Right lobe of liver (tissue), 6 donors: ENCODE data around the gene DCAF17. TPM values are rescaled to one million over a fixed set of nuclear protein-coding genes. Genes with fewer than 3 reads are reported as not detected.

ENCODE experiments used
- ATAC-seq, 4 donors: fragments of 200-7000 bp; cut with Tn5 transposase; one replicate each; pipeline ENCODE4 v1.9.1; 2020; ENCODE audit warnings: mild to moderate bottlenecking in 4 of 4, moderate library complexity in 4 of 4
- DNase-seq, 3 donors: peaks; one replicate each; pipeline ENCODE4 v3.0.0-alpha.2; 2020
- H3K27ac ChIP-seq, 3 donors: fragments of 200-600 bp; one replicate each; pipeline ENCODE4 v1.8.0; 2022
- H3K27me3 ChIP-seq, 2 donors: fragments of 200-600 bp; one replicate each; pipeline ENCODE4 v1.8.0; 2022
- H3K36me3 ChIP-seq, 4 donors: fragments of 200-600 bp; sonication (generic) in 1 of 4; one replicate each; pipeline versions ENCODE4 v1.5.1 to v1.8.0; 2017 to 2022; ENCODE audit warnings: control low read depth in 1 of 4
- H3K4me1 ChIP-seq, 4 donors: fragments of 200-600 bp; sonication (generic) in 1 of 4; one replicate each; pipeline versions ENCODE4 v1.5.1 to v1.8.0; 2017 to 2022; ENCODE audit warnings: control low read depth in 1 of 4
- H3K4me3 ChIP-seq, 3 donors: fragments of 200-600 bp; one replicate each; pipeline ENCODE4 v1.8.0; 2022
- H3K9me3 ChIP-seq, 4 donors: fragments of 200-600 bp; sonication (generic) in 1 of 4; one replicate each; pipeline versions ENCODE4 v1.5.1 to v1.8.0; 2017 to 2022; ENCODE audit warnings: control low read depth in 1 of 4
- POLR2A ChIP-seq: fragments of 450-650 bp; IDR thresholded peaks from one replicate; pipeline ENCODE4 v1.6.1; 2017; ENCODE audit warnings: antibody characterized with exemption, mild to moderate bottlenecking
- WGBS: methylation state at CpG from one replicate; pipeline ENCODE4 v1.1.6; 2018; ENCODE audit warnings: low coverage, low lambda C conversion rate; ENCODE audit not compliant: insufficient coverage; ENCODE audit errors: missing lambda C conversion rate; 5-methylcytosine and 5-hydroxymethylcytosine counted together
- intact Hi-C, 2 donors: fragments of 100-400 bp; cut with DNase I; formaldehyde crosslinking; loops; one replicate each; pipeline versions ENCODE4 v1.11.2 to v1.14.1; 2022
- small RNA-seq, 2 experiments: library from RNA; depleted of rRNA; stranded (forward); fragments of <200 nt; gene quantifications; one replicate each; pipeline ENCODE3, GENCODE V24; 2016
- total RNA-seq, 6 experiments: library from RNA; depleted of rRNA in 2 of 6; stranded (reverse); fragments of >200 nt in 2 of 6; fragmentation: NEBNext Ultra II Directional in 3 of 6; extraction: Animal tissue kit (Norgen Biotek cat#: 25700) in 3 of 6; gene quantifications; one replicate each; pipeline versions ENCODE4 v1.1.0 to v1.2.4, GENCODE V29; 2016 to 2023
- TF ChIP-seq, protein P1 (sequence below), 4 donors: fragments of 200-600 bp in 3 of 4; fragments of 450-650 bp in 1 of 4; IDR thresholded peaks; one replicate each; pipeline versions ENCODE4 v1.5.1 to v1.8.0; 2016 to 2022; ENCODE audit warnings: antibody characterized with exemption in 4 of 4, mild to moderate bottlenecking in 2 of 4
- donor health status: DM: no; HTN: yes; CAD: no.
- donor health status: DM: no; HTN: no; CAD: no.
- donor health status: DM: no; HTN: no; CAD: no.
- donor health status: DM: no; HTN: yes; CAD: no.
- donor health status: DM: no; HTN: yes; CAD: no.

The DCAF17 gene
- total RNA-seq, 6 experiments from 2014 or later = 5.5 to 8.1 (median 6.9) TPM

DNA sequence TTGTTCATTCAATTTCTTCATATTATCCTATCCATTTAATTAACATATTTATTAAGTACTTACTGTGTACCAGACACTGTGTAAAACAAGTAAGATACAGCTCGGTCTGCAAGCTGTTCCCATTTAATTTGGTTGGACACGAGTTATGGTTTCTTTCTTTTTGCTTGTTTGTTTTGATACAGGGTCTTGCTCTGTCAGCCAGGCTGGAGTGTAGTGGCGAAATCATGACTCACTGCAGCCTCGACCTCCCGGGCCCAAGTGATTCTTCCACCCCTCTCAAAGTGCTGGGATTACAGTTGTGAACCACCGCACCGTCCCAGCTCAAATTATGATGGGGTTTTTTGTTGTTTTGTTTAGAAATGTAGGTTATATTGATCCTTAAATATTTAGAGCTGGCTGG lies 97.3 kb downstream of the DCAF17 start:
- peak in 1 of 4 donors; percentile 46 for ATAC-seq
- 47% methylated on average over 7 of the region's 7 CpGs for WGBS
- Histone ChIP-seq H3K27me3 (no peaks in the 10 kb centered on the region), H3K27ac (no peak overlapping the region), H3K36me3 (no peaks in the 10 kb centered on the region), H3K4me3 (no peak overlapping the region), H3K4me1 (no peaks in the 10 kb centered on the region), H3K9me3 (no peaks in the 10 kb centered on the region)
- no peak for DNase-seq
- TF ChIP-seq POLR2A = no peak
- TF ChIP-seq, protein P1, sequence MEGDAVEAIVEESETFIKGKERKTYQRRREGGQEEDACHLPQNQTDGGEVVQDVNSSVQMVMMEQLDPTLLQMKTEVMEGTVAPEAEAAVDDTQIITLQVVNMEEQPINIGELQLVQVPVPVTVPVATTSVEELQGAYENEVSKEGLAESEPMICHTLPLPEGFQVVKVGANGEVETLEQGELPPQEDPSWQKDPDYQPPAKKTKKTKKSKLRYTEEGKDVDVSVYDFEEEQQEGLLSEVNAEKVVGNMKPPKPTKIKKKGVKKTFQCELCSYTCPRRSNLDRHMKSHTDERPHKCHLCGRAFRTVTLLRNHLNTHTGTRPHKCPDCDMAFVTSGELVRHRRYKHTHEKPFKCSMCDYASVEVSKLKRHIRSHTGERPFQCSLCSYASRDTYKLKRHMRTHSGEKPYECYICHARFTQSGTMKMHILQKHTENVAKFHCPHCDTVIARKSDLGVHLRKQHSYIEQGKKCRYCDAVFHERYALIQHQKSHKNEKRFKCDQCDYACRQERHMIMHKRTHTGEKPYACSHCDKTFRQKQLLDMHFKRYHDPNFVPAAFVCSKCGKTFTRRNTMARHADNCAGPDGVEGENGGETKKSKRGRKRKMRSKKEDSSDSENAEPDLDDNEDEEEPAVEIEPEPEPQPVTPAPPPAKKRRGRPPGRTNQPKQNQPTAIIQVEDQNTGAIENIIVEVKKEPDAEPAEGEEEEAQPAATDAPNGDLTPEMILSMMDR (IDR thresholded peaks at IDR 0.05) = no peak
- intact Hi-C loops = no loop called here

DNA sequence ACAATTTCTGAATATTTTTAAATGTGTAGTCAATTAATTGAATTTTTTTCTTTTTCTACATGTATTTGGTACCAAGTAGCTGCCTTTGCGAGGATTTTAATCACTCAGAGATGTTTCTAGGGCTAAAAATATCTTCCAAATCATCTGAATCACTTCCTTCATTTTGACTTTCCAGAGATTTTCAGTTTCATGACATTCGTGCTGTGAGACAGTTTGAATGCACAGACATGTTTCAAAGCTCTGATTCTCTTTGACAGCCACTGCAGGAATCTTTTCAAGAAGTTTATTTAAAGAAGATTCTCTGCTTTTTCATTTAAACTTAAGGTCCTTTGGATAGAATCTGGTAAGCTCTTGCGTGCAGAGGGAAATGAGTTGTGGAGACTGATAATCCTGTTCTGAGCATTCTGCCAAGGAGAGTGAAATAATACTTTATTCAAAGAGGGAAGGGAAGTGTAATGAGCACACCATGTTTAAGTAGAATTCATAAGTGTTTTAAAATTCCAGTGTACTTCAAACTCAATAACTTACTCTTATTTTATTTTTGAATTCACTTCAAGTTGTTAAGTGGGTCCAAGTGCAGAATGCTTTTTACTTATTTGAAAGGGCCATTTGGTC lies 97.9 kb downstream of the DCAF17 start:
- H3K27ac ChIP-seq = no peak overlapping the region
- H3K9me3 ChIP-seq = no peaks in the 10 kb centered on the region
- H3K36me3 ChIP-seq = no peaks in the 10 kb centered on the region
- ATAC-seq = no peak
- no peaks in the 10 kb centered on the region for H3K4me1 ChIP-seq
- no peak for TF ChIP-seq POLR2A
- TF ChIP-seq, protein P1 (IDR thresholded peaks at IDR 0.05) = no peak
- H3K27me3 ChIP-seq = no peaks in the 10 kb centered on the region
- 57% methylated on average over 3 of the region's 3 CpGs for WGBS
- no peak overlapping the region for H3K4me3 ChIP-seq
- no peak for DNase-seq
- intact Hi-C loops = no loop called here

DNA sequence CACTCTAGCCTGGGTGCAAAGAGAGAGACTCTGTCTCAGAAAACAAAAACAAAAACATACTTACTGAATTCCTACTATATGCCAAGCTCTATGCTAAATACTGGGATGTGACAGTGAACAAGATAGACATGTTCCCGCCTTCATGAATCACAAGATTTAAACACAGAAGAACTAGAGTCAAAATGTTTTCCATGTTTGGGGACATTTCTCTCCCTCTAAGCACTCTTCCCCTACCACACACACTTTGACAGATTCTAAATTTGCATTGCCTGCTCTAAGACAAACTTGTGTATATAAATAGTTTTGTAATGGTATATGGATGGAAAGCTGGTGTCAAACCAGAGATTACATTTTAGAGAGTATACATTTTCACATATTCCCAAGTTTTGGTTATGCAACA lies 99.3 kb downstream of the DCAF17 start:
- no peak overlapping the region for H3K27ac ChIP-seq
- TF ChIP-seq POLR2A = no peak
- TF ChIP-seq, protein P1 (IDR thresholded peaks at IDR 0.05) = no peak
- no peak overlapping the region for H3K4me3 ChIP-seq
- H3K4me1 ChIP-seq = no peaks in the 10 kb centered on the region
- no peaks in the 10 kb centered on the region for H3K9me3 ChIP-seq
- WGBS = 86% methylated on average over 1 of the region's 1 CpG
- intact Hi-C loops = no loop called here
- H3K36me3 ChIP-seq = no peaks in the 10 kb centered on the region
- ATAC-seq (no peak), DNase-seq (no peak)
- H3K27me3 ChIP-seq = no peaks in the 10 kb centered on the region

Small RNAs within 50 kb of the gene (small RNA-seq; reads per million reads assigned to genes)
- gene AC007969.2 = 0 reads per million in 2 experiments

Other genes starting within 250 kb of the DCAF17 start
- 10 to 100 TPM in 2 of 6 experiments, 1 to 10 TPM in 4; 6.5 to 13.8 (median 9.5) TPM for gene METTL8, start 236 bp upstream of the DCAF17 start, total RNA-seq
- 10 to 100 TPM in 4 of 6 experiments, 1 to 10 TPM in 2; 7.3 to 15.1 (median 10.9) TPM for gene CYBRD1, start 88.2 kb downstream of the DCAF17 start, total RNA-seq